GM12878 (cell line): ENCODE measurements around the gene LIMK1.

Experiments
- EGR1 ChIP-seq, 2 experiments: IDR thresholded peaks; 1 replicate in 1 of 2; 2 replicates in 1 of 2; pipeline ENCODE4 v1.6.1; 2011 to 2012; ENCODE audit warnings: low read depth in 2 of 2, low read length in 2 of 2, borderline replicate concordance in 1 of 2, mild to moderate bottlenecking in 1 of 2, moderate library complexity in 1 of 2
- EP300 ChIP-seq, 2 experiments: fragments of 150-350 bp in 1 of 2; IDR thresholded peaks; 2 replicates each; pipeline ENCODE4 v1.6.1; 2011 to 2012; ENCODE audit warnings: low read depth in 2 of 2, low read length in 2 of 2, borderline replicate concordance in 1 of 2, improper control_type of control experiment in 1 of 2, inconsistent platforms in 1 of 2; ENCODE audit not compliant: control insufficient read depth in 1 of 2
- HCFC1 ChIP-seq: fragments of 150-350 bp; IDR thresholded peaks from 2 replicates; pipeline ENCODE4 v1.6.1; 2014; ENCODE audit warnings: low read length
- MYC ChIP-seq: IDR thresholded peaks from 2 replicates; pipeline ENCODE4 v1.6.1; 2011; ENCODE audit warnings: mild to moderate bottlenecking, low read length, moderate library complexity, inconsistent platforms; ENCODE audit not compliant: insufficient read depth, insufficient replicate concordance, insufficient read length, severe bottlenecking
- POLR2A ChIP-seq: IDR thresholded peaks from 2 replicates; pipeline ENCODE4 v1.6.1; 2011; ENCODE audit warnings: low read depth, mild to moderate bottlenecking, low read length
- SMARCA5 ChIP-seq: fragments of 450-650 bp; IDR thresholded peaks from 2 replicates; pipeline ENCODE4 v1.6.1; 2017; ENCODE audit warnings: mild to moderate bottlenecking
- SMC3 ChIP-seq: IDR thresholded peaks from 2 replicates; pipeline ENCODE4 v1.6.1; 2011; ENCODE audit warnings: low read length, improper control_type of control experiment, borderline replicate concordance
- SUZ12 ChIP-seq: fragments of 200-600 bp; sonication (generic); IDR thresholded peaks from one replicate; pipeline ENCODE4 v1.6.1; 2018; ENCODE audit warnings: antibody characterized with exemption, mild to moderate bottlenecking; ENCODE audit not compliant: unreplicated experiment
- TCF12 ChIP-seq: IDR thresholded peaks from 2 replicates; pipeline ENCODE4 v1.6.1; 2011; ENCODE audit warnings: low read depth, mild to moderate bottlenecking, low read length
- TF ChIP-seq, protein P1 (sequence below): IDR thresholded peaks from 2 replicates; pipeline ENCODE4 v1.6.1; 2012; ENCODE audit warnings: mild to moderate bottlenecking, low read depth, low read length
- TF ChIP-seq, protein P2 (sequence below), 3 experiments: IDR thresholded peaks in 2 of 3; conservative IDR thresholded peaks in 1 of 3; 2 replicates each; pipeline ENCODE4 v1.5.1; 2011; ENCODE audit warnings: low read depth in 3 of 3, low read length in 3 of 3, mild to moderate bottlenecking in 3 of 3, control low read depth in 2 of 3, moderate library complexity in 2 of 3, inconsistent platforms in 1 of 3, mixed read lengths in 1 of 3; ENCODE audit not compliant: control insufficient read depth in 2 of 3, insufficient read depth in 1 of 3; ENCODE audit errors: extremely low read depth in 1 of 3
- TF ChIP-seq, protein P3 (sequence below): fragments of 450-650 bp; formaldehyde crosslinking; IDR thresholded peaks from 2 replicates; pipeline ENCODE4 v1.4.0; 2020; ENCODE audit warnings: mild to moderate bottlenecking, moderate library complexity
- TF ChIP-seq, protein P4 (sequence below): fragments of 450-650 bp; IDR thresholded peaks from 2 replicates; pipeline ENCODE4 v1.6.1; 2018; ENCODE audit warnings: borderline replicate concordance, mild to moderate bottlenecking; ENCODE audit not compliant: partially characterized antibody

DNA sequence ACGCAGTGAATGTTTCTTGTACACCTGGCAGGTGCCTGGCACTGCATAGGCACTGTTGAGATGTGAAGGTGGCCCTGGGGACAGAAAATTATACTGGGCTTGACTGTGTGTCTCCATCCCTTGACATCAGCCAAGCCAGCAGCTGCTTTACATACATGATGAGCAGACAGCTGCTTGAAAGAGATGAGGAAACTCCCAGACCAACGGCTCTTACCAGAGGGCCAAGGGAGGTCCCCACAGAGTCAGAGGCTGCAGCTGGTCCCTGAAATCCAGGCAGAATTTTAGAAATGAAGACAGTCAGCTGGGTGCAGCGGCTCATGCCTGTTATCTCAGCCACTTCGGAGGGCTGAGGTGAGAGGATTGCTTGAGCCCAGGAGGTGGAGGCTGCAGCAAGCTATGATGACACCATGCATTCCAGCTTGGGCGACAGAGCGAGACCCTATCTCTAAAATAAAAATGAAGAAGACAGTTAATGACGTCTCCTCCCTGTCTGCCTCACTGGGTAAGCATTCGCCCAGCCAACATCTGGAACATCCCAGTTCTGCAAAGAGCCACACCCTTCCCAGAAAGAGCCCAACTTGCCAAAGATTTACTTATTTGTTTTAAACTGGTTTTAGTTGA is 17.6 kb downstream of the LIMK1 start:
- TF ChIP-seq HCFC1 (no peak), TCF12 (peak; percentile 99), MYC (no peak), EP300 (IDR thresholded peaks at IDR 0.05; ENCODE audit: borderline replicate concordance in 1 of 2, control insufficient read depth in 1 of 2, low read depth in 2 of 2, low read length in 2 of 2) (peak in 1 of 2 experiments; percentile 53; a peak in 1 of 4 replicates), POLR2A (no peak), SUZ12 (no peak), SMC3 (no peak), EGR1 (IDR thresholded peaks at IDR 0.05; ENCODE audit: borderline replicate concordance in 1 of 2, low read depth in 2 of 2, low read length in 2 of 2) (no peak), SMARCA5 (no peak)
- TF ChIP-seq, protein P1, sequence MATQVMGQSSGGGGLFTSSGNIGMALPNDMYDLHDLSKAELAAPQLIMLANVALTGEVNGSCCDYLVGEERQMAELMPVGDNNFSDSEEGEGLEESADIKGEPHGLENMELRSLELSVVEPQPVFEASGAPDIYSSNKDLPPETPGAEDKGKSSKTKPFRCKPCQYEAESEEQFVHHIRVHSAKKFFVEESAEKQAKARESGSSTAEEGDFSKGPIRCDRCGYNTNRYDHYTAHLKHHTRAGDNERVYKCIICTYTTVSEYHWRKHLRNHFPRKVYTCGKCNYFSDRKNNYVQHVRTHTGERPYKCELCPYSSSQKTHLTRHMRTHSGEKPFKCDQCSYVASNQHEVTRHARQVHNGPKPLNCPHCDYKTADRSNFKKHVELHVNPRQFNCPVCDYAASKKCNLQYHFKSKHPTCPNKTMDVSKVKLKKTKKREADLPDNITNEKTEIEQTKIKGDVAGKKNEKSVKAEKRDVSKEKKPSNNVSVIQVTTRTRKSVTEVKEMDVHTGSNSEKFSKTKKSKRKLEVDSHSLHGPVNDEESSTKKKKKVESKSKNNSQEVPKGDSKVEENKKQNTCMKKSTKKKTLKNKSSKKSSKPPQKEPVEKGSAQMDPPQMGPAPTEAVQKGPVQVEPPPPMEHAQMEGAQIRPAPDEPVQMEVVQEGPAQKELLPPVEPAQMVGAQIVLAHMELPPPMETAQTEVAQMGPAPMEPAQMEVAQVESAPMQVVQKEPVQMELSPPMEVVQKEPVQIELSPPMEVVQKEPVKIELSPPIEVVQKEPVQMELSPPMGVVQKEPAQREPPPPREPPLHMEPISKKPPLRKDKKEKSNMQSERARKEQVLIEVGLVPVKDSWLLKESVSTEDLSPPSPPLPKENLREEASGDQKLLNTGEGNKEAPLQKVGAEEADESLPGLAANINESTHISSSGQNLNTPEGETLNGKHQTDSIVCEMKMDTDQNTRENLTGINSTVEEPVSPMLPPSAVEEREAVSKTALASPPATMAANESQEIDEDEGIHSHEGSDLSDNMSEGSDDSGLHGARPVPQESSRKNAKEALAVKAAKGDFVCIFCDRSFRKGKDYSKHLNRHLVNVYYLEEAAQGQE: no peak
- TF ChIP-seq, protein P2, sequence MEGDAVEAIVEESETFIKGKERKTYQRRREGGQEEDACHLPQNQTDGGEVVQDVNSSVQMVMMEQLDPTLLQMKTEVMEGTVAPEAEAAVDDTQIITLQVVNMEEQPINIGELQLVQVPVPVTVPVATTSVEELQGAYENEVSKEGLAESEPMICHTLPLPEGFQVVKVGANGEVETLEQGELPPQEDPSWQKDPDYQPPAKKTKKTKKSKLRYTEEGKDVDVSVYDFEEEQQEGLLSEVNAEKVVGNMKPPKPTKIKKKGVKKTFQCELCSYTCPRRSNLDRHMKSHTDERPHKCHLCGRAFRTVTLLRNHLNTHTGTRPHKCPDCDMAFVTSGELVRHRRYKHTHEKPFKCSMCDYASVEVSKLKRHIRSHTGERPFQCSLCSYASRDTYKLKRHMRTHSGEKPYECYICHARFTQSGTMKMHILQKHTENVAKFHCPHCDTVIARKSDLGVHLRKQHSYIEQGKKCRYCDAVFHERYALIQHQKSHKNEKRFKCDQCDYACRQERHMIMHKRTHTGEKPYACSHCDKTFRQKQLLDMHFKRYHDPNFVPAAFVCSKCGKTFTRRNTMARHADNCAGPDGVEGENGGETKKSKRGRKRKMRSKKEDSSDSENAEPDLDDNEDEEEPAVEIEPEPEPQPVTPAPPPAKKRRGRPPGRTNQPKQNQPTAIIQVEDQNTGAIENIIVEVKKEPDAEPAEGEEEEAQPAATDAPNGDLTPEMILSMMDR (IDR thresholded peaks at IDR 0.05 in 2 of 3, conservative IDR thresholded peaks at IDR 0.05 in 1 of 3; ENCODE audit: control insufficient read depth in 2 of 3, extremely low read depth in 1 of 3, insufficient read depth in 1 of 3, low read depth in 3 of 3, low read length in 3 of 3): no peak
- TF ChIP-seq, protein P3, sequence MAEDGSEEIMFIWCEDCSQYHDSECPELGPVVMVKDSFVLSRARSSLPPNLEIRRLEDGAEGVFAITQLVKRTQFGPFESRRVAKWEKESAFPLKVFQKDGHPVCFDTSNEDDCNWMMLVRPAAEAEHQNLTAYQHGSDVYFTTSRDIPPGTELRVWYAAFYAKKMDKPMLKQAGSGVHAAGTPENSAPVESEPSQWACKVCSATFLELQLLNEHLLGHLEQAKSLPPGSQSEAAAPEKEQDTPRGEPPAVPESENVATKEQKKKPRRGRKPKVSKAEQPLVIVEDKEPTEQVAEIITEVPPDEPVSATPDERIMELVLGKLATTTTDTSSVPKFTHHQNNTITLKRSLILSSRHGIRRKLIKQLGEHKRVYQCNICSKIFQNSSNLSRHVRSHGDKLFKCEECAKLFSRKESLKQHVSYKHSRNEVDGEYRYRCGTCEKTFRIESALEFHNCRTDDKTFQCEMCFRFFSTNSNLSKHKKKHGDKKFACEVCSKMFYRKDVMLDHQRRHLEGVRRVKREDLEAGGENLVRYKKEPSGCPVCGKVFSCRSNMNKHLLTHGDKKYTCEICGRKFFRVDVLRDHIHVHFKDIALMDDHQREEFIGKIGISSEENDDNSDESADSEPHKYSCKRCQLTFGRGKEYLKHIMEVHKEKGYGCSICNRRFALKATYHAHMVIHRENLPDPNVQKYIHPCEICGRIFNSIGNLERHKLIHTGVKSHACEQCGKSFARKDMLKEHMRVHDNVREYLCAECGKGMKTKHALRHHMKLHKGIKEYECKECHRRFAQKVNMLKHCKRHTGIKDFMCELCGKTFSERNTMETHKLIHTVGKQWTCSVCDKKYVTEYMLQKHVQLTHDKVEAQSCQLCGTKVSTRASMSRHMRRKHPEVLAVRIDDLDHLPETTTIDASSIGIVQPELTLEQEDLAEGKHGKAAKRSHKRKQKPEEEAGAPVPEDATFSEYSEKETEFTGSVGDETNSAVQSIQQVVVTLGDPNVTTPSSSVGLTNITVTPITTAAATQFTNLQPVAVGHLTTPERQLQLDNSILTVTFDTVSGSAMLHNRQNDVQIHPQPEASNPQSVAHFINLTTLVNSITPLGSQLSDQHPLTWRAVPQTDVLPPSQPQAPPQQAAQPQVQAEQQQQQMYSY: no peak
- TF ChIP-seq, protein P4, sequence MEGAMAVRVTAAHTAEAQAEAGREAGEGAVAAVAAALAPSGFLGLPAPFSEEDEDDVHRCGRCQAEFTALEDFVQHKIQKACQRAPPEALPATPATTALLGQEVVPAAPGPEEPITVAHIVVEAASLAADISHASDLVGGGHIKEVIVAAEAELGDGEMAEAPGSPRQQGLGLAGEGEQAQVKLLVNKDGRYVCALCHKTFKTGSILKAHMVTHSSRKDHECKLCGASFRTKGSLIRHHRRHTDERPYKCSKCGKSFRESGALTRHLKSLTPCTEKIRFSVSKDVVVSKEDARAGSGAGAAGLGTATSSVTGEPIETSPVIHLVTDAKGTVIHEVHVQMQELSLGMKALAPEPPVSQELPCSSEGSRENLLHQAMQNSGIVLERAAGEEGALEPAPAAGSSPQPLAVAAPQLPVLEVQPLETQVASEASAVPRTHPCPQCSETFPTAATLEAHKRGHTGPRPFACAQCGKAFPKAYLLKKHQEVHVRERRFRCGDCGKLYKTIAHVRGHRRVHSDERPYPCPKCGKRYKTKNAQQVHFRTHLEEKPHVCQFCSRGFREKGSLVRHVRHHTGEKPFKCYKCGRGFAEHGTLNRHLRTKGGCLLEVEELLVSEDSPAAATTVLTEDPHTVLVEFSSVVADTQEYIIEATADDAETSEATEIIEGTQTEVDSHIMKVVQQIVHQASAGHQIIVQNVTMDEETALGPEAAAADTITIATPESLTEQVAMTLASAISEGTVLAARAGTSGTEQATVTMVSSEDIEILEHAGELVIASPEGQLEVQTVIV: no peak
